NCI-H510A (cell line): Measurements from ENCODE around the gene CFAP221.
A peak's percentile ranks its signal among the peaks of the same experiment; 100 is the strongest.
"Not testable (repeated sequence)": the region's sequence is repeated elsewhere in the genome, so short reads cannot be mapped to it uniquely, and the experiment has no call there.

Experiments
- DNase-seq: peaks from one replicate; lab custom pipeline; 2025; lab: John Stamatoyannopoulos, UW

Gene CFAP221

GRCh38 chr2:119586085-119586484 is 41.8 kb downstream of the CFAP221 start:
- no peak for DNase-seq

DNA sequence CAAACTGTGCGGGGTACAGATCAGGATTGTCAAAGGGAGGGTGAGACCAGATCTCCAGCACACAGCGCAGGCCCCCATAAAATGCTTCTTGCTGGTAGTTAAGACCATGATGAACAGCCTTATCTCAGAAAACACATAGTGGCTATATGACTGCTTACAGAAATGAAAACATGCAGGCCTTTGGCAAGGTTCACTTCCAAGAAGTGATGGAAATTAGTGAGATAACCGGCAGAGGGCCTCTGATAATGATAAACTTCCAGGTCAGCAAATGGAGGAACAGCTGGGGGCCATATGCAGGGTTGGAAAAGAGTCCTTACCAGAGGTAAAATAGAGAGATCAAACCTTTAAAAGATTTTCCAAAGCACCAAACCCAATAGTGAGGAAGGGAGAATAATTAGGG is 46.6 kb downstream of the CFAP221 start:
- no peak for DNase-seq

GRCh38 chr2:119591523-119591922 is 47.3 kb downstream of the CFAP221 start:
- DNase-seq = no peak

GRCh38 chr2:119592436-119592835 is 48.2 kb downstream of the CFAP221 start:
- DNase-seq = no peak

DNA sequence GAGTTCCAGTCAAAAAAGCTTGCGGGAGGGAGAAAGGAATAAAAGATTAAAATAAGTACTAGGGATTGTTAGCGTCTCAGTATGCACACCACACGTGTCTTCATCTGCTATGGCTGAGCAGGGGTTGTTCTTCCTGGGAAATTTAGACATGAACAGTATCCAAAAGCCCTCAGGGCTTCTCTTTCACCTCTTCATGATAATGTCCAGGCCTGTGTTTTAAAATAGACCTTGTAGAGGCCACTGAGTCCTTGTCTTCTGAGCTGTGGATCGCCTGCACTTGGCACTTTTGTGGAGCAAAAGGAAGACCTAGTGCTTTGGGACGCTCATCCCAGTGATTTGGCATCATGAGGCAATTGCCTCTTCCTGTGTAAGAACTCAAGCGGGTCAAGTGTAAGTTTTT is 52.4 kb downstream of the CFAP221 start:
- DNase-seq = no peak

- DNase-seq = peak; percentile 48
These were observed 54.5 kb downstream of the CFAP221 start for GRCh38 chr2:119598596-119599263.

- DNase-seq = no peak
These were observed 55.1 kb downstream of the CFAP221 start for GRCh38 chr2:119599384-119599783.

- DNase-seq = no peak
These were observed 60.8 kb downstream of the CFAP221 start for GRCh38 chr2:119605096-119605495.

GRCh38 chr2:119606674-119607073 is 62.4 kb downstream of the CFAP221 start:
- no peak for DNase-seq

DNA sequence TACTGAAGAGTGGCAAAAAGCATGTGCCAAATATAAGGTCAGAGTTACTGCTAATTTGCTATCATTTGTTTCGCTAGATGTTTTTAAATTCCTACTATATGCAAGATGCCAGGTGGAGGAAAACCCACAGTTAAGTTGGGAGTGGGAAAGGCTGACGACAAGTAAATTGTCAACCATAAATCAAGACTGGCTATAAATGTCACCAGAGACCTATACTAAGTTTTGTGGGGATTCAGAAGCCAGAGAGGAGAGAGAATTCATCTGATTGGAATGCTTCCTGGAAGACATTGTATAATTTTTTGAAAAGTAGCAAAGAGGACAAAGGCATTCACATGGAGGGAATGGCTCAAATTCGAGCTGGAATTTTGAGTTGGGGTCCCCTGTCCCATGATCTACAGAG is 64.3 kb downstream of the CFAP221 start:
- no peak for DNase-seq

DNA sequence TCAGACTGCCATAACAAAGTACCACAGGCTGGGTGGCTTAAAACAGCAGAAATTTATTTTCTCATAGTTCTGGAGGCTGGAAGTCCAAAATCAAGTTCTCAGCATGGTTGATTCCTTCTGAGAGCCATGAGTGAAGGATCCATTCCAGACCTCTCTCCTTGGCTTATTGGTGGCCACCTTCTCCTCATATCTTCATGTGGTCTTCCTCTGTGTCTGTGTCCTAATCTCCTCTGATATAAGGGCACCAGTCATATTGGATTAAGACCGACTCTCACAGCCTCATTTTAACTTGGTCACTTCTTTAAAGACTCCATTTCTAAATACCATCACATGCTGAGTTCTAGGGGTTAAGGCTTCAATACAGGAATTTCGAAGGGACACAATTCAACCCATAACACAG is 65.1 kb downstream of the CFAP221 start:
- DNase-seq = no peak

DNA sequence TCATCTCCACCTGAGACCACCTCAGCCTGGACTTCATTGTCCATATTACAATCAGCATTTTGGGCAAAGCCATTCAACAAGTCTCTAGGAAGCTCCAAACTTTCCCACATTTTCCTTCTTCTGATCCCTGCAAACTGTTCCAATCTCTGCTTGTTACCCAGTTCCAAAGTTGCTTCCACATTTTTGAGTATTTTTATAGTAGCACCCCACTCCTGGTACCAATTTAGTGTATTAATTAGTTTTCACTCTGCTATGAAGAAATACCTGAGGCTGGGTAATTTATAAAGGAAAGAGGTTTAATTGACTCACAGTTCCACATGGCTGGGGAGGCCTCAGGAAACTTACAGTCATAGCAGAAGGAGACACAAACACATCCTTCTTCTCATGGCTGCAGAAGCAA is 69.9 kb downstream of the CFAP221 start:
- not testable (repeated sequence) for DNase-seq

- no peak for DNase-seq
These were observed 72.2 kb downstream of the CFAP221 start for GRCh38 chr2:119616421-119616820.

- DNase-seq = no peak
These were observed 73.2 kb downstream of the CFAP221 start for GRCh38 chr2:119617455-119617854.

GRCh38 chr2:119618725-119619124 is 74.5 kb downstream of the CFAP221 start:
- not testable (repeated sequence) for DNase-seq

DNA sequence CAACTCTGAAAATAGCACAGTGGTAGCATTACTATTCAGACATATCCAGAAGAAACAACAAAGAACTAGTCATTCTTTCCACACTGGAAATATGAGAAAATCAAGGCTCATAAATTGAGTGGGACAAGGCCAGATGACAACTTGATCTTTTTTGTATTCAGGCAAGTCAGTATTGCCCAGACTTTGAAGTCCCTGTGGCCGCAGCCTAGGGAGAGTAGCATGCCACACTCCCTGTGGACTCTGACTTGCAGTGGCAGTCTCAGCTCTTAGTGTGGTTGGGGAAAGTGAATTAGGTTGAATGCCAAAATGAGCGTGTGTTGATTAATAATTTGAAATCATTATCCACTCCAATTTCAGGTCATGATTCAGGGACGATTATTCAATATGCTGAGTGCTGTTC is 81.0 kb downstream of the CFAP221 start:
- no peak for DNase-seq

DNA sequence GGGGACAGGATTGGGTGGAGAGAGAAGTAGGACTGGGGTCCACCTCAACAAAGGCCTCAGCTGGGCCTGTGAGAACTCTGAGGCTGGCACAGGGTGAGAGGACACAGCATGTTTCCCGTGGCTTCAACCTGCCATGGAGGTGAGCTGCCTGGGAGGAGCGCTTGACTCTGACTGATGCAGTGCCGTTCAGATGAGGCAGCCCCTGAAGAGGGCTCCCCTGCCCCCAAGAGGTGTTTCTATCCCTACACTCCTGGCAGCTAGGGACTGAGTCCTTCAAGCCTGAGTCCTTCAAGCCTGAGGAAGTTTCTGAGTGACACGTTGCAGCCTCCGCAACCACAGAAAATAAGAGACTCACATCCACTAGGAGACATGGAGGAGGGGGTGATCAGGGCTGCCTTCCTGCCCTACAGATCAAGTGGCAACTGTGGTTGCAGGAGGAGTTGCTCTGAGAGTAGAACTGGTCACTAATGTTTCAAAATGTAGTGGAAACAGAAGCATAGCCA is 85.1 kb downstream of the CFAP221 start:
- DNase-seq = no peak

DNA sequence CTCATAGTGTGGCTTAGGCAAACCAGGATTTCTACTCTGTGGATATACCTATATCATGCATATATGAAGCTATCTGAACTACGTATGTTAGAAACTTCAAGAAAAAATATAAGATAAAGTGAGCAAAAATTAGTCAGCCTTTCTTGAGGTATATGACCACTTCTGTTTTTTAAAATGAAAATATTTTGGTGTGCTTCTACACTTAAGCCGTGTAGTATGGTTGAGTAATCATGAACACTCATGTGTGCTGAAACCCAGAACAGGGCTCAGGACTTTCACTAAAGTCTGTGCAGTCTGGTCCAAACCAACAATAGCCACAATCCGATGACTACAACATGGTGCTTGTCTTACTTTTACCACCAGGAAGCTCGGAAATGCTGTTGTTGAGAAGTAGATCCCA is 85.9 kb downstream of the CFAP221 start:
- no peak for DNase-seq

DNA sequence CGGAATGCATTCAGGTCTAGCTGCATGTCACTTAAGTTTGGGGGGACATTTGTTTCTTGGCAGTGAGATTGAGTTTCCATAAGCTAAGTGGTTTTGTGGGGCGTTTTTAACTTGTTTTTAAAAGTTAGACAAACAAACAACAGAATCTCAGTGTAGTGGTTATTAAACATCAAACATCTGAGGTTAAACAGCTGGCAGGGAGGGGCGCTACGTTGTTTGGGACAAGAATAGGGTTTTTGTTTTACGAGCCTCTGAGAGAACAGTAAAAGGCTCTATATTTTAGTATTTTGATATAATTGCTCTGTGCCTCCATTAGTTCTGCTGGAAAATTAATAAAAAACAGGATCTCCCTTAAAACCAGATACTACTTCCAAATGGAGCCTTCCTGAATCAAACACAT is 93.1 kb downstream of the CFAP221 start:
- no peak for DNase-seq

DNA sequence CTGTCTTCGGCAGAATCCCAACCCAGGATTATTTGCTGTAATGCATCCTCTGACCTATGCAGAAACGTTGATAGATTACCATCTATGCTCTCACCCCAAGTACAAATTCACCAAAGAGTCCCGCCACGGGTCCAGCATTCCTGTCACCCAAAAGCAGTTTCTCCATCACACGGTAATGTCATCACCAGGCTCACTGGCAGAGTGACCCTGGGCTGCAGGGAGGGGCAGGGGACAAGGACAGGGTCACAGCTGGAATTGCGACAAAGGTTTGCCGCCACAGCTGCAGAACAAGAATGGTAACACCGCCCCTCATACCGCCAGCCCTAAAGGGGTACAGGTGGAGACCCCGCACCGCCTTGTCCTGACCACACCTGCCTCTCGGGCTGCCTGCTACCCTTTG is 94.0 kb downstream of the CFAP221 start:
- DNase-seq = no peak

DNA sequence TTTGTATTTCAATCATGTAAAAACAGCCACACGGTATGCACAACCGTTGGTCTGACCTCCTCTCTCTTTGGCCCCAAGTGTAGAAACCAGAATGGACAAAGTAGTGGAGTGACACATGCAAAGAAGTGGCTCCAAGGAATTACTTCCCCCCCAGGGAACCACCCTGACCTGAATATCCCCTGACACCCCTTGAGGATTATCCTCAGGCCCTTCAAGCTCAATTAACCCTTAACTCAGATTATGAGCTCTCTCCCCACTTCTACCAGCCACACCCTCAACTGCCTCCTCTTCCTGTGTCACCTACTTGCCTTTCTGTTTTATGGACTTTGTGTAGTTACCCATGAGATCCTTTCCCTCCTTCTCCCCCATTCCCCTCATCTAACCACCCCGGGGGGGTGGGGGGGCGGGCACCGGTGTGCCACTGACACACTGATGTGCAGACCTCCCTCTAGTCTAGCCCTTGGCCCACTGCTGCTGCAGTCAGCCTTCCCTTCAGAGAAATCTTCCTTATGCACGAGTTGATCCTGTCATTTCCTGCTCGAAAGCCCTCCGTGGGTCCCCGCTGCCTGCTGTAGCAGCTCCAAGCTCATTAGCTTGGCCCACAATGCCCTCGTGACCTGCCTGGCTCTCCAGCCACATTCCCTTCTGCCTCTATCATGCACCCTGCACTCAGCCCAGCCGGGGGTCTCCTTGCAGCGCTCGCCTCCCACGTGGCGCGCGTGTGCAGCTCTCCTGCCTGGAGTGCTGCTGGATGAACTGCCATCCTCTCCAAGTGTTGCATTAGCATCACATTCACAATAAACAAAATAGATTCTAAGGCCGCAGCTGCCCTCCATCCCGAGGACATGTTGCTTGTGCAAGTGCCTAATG is 94.7 kb downstream of the CFAP221 start:
- DNase-seq = no peak

- DNase-seq = peak; percentile 24
These were observed 97.5 kb downstream of the CFAP221 start for GRCh38 chr2:119641562-119642258.

- DNase-seq = no peak
These were observed 99.9 kb downstream of the CFAP221 start for GRCh38 chr2:119644186-119644585.
